Testis (tissue), 2 donors: ENCODE results near the gene USP50.

ENCODE experiments used
- CTCF ChIP-seq, 3 experiments: fragments of 450-650 bp in 2 of 3; fragments of 200-600 bp in 1 of 3; sonication (generic) in 1 of 3; IDR thresholded peaks; one replicate each; pipeline ENCODE4 v1.5.1; 2016 to 2019; ENCODE audit warnings: antibody characterized with exemption in 3 of 3, mild to moderate bottlenecking in 2 of 3, moderate library complexity in 1 of 3
- POLR2A ChIP-seq: fragments of 450-650 bp; IDR thresholded peaks from one replicate; pipeline ENCODE4 v1.6.1; 2017; ENCODE audit warnings: antibody characterized with exemption, mild to moderate bottlenecking, moderate library complexity

GRCh38 chr15:50546566-50546965 lies at the start of gene USP50:
- TF ChIP-seq POLR2A (no peak), CTCF (IDR thresholded peaks at IDR 0.05) (no peak)
